Cardiac muscle cell (in vitro differentiated cells and primary cell): Measurements from ENCODE around the gene EIF3F. TPM values are rescaled to one million over a fixed set of nuclear protein-coding genes. Genes with fewer than 3 reads are reported as not detected.

ENCODE experiments used
- DNase-seq, 2 donors: peaks; one replicate each; pipeline versions ENCODE4 v3.0.0 to v3.0.0-alpha.2; 2010 to 2017; ENCODE audit warnings: low read depth in 1 of 2, low spot score in 1 of 2
- H3K27ac ChIP-seq: fragments of 200-600 bp; sonication (generic); 2 replicates; pipeline ENCODE4 v1.5.1; 2016
- H3K27me3 ChIP-seq: fragments of 200-600 bp; sonication (generic); 2 replicates; pipeline ENCODE4 v1.6.0; 2016; ENCODE audit warnings: control low read depth
- H3K36me3 ChIP-seq: fragments of 200-600 bp; sonication (generic); 2 replicates; pipeline ENCODE4 v1.5.1; 2016; ENCODE audit warnings: control low read depth
- H3K4me1 ChIP-seq: fragments of 200-600 bp; sonication (generic); 2 replicates; pipeline ENCODE4 v1.8.1; 2017; ENCODE audit warnings: low read depth, mild to moderate bottlenecking, mixed run types
- H3K4me3 ChIP-seq: fragments of 200-600 bp; sonication (generic); 2 replicates; pipeline ENCODE4 v1.5.1; 2016; ENCODE audit warnings: mild to moderate bottlenecking
- H3K9me3 ChIP-seq: fragments of 200-600 bp; sonication (generic); 2 replicates; pipeline ENCODE4 v1.5.1; 2017; ENCODE audit warnings: low read depth, mild to moderate bottlenecking, control low read depth
- polyA plus RNA-seq: library from polyadenylated mRNA; unstranded; fragments of >200 nt; fragmentation: Nextera tagmentation; extraction: Ambion mirVana; gene quantifications from 2 replicates; pipeline ENCODE4 v1.2.1, GENCODE V29; 2016
- total RNA-seq: library from RNA; depleted of rRNA; stranded (reverse); fragments of >200 nt; gene quantifications from 2 replicates; pipeline ENCODE4 v1.2.3, GENCODE V29; 2016
- TF ChIP-seq, protein P1 (sequence below): IDR thresholded peaks from 2 replicates; pipeline ENCODE4 v1.5.1; 2012; ENCODE audit warnings: low read depth, mild to moderate bottlenecking, low read length

The EIF3F gene
- total and polyA plus RNA-seq, 2 experiments from 2014 or later: 150 to 306 TPM

DNA sequence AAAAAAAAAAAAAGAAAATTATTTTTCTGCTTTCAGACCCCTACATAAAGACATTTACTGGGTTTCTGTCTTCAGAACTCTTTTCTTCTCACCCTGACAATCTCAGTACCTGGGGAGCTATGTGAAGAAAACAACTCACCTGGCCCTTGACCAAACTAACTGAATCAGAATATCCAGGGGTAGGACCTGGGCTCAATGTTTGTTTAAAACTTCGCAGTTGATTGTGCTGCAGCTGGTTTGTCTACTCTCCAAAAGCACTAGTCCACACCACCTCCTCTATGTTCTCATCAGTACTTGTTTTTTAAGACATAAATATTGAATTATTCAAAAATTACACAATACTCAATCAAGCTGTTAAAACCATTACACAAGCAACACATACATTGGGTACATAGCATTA lies 34.8 kb downstream of the EIF3F start:
- Histone ChIP-seq H3K36me3 (no peaks in the 10 kb centered on the region), H3K27ac (no peak overlapping the region), H3K27me3 (peaks cover 81% of the 10 kb centered on the region), H3K9me3 (no peaks in the 10 kb centered on the region), H3K4me3 (no peak overlapping the region), H3K4me1 (no peaks in the 10 kb centered on the region)
- TF ChIP-seq, protein P1, sequence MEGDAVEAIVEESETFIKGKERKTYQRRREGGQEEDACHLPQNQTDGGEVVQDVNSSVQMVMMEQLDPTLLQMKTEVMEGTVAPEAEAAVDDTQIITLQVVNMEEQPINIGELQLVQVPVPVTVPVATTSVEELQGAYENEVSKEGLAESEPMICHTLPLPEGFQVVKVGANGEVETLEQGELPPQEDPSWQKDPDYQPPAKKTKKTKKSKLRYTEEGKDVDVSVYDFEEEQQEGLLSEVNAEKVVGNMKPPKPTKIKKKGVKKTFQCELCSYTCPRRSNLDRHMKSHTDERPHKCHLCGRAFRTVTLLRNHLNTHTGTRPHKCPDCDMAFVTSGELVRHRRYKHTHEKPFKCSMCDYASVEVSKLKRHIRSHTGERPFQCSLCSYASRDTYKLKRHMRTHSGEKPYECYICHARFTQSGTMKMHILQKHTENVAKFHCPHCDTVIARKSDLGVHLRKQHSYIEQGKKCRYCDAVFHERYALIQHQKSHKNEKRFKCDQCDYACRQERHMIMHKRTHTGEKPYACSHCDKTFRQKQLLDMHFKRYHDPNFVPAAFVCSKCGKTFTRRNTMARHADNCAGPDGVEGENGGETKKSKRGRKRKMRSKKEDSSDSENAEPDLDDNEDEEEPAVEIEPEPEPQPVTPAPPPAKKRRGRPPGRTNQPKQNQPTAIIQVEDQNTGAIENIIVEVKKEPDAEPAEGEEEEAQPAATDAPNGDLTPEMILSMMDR: no peak
- DNase-seq: no peak

DNA sequence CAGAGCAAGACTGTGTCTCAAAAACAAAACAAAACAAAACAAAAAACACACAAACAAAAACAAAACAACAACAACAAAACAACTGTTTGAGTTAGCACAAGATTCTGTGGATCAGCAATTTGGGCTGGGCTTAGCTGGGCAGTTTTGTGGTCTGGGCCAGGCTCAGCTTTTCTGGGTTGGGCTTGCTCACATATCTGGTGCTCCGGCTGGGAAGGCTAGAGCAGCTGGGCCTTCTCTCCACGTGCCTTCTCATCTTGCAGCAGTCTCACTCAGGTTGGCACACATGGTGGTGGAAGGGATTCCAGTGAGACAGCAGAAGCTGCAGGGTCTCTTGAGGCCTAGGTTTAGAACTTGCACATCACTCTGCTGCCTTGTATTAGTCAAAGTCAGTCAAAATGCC lies 35.7 kb downstream of the EIF3F start:
- H3K9me3 ChIP-seq: no peaks in the 10 kb centered on the region
- DNase-seq: no peak
- no peaks in the 10 kb centered on the region for H3K4me1 ChIP-seq
- TF ChIP-seq, protein P1: no peak
- no peak overlapping the region for H3K4me3 ChIP-seq
- H3K27me3 ChIP-seq: peaks cover 78% of the 10 kb centered on the region
- no peaks in the 10 kb centered on the region for H3K36me3 ChIP-seq
- no peak overlapping the region for H3K27ac ChIP-seq

DNA sequence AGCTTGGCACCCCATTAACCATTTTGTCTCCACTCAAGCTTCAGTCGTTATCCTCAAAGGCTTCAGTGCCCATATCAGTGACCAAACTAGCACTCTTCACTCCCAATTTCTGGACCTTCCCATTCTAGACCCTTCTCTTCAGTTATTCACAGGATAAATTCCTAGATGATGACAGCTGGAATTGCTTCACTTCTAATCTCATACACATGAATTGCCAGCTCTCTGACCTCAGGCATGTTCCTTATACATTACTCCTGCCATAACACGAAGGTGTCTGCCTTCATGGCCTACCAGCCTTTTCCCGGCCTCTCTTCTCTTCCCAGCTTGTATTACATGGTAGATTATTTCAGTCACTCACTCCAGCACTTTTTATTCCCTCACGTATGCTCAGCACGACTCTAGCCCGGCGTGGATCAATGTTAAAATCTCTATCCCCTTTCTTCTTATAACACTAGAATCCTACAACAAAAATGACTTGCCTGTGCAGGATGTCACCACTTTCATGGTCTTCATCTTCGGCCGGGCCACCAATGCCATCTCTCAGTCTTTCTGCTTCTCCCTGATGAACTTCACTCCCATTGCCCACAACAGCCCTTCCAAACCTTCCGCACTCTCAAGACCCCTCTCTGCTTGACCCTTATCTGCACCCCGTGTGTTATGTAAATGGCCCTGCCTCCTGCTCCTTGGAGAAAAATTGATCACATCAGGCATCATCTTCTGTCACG lies 36.9 kb downstream of the EIF3F start:
- peak in 1 of 2 donors; percentile 59 for DNase-seq
- Histone ChIP-seq H3K9me3 (no peaks in the 10 kb centered on the region), H3K27ac (no peak overlapping the region), H3K4me1 (no peaks in the 10 kb centered on the region), H3K36me3 (no peaks in the 10 kb centered on the region), H3K4me3 (no peak overlapping the region), H3K27me3 (peaks cover 78% of the 10 kb centered on the region)
- TF ChIP-seq, protein P1: no peak

DNA sequence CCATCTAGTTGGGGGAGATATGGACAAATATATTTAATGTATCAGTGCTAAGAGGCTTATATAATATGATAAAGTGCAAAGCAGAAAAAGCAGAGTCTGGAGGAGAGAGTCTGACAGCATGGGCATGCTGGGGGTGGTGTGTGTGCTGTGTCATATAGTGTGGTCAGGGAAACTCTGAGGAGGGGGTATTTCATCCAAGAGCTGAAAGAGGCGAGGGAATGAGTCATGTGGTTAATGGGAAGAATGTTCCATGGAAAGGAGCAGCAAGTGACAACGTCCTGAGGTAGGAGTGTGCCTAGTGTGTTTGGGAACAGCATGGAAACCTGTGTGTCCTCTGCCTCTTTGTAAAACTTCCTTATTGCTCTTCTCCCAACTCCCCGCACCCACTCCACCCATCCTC lies 38.0 kb downstream of the EIF3F start:
- H3K27ac ChIP-seq: no peak overlapping the region
- no peaks in the 10 kb centered on the region for H3K4me1 ChIP-seq
- no peaks in the 10 kb centered on the region for H3K36me3 ChIP-seq
- no peak overlapping the region for H3K4me3 ChIP-seq
- H3K27me3 ChIP-seq: peaks cover 71% of the 10 kb centered on the region
- TF ChIP-seq, protein P1: no peak
- no peaks in the 10 kb centered on the region for H3K9me3 ChIP-seq
- no peak for DNase-seq

DNA sequence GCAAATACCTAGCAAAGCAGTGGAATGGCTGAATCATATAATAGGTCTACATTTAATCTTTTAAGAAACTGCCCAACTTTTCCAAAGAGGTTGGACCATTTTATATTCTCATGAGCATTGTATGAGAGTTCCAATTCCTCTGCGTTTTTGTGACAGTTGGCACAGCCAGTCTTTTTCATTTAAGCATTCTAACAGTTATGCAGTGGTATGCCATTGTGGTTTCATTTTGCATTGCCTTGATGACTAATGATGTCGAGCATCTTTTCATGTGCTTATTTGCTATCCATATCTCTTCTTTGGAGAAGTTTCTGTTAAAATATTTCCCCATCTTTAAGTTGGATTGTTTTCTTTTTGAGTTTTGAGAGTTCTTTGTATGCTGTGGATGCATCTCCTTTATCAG lies 38.7 kb downstream of the EIF3F start:
- TF ChIP-seq, protein P1: no peak
- no peak overlapping the region for H3K4me3 ChIP-seq
- H3K27ac ChIP-seq: no peak overlapping the region
- H3K27me3 ChIP-seq: peaks cover 71% of the 10 kb centered on the region
- H3K4me1 ChIP-seq: no peaks in the 10 kb centered on the region
- no peaks in the 10 kb centered on the region for H3K9me3 ChIP-seq
- no peaks in the 10 kb centered on the region for H3K36me3 ChIP-seq
- peak in 1 of 2 donors; percentile 83 for DNase-seq
